CD8-positive, alpha-beta memory T cell (primary cell): ENCODE measurements around the gene HOMER1. TPM values are rescaled to one million over a fixed set of nuclear protein-coding genes. Genes with fewer than 3 reads are reported as not detected.

ENCODE experiments used
- CTCF ChIA-PET: fragments of 350-600 bp; sonication (Branson Sonifier 250); formaldehyde crosslinking; loops from one replicate; lab custom pipeline; 2021; ENCODE audit warnings: antibody characterized with exemption; lab: Charles Lee
- POLR2A ChIA-PET: fragments of 350-600 bp; sonication (Branson Sonifier 250); formaldehyde crosslinking; loops from one replicate; lab custom pipeline; 2021; ENCODE audit warnings: antibody characterized with exemption; lab: Charles Lee
- DNase-seq, 5 donors: peaks; one replicate each; pipeline versions ENCODE4 v3.0.0 to v3.0.0-alpha.2; 2020 to 2022; ENCODE audit warnings: mixed read lengths in 1 of 5
- H3K27ac ChIP-seq: one replicate; pipeline ENCODE4 v1.7.0; 2013; ENCODE audit warnings: low read depth, mild to moderate bottlenecking, low read length, moderate library complexity
- H3K27me3 ChIP-seq: 2 replicates; pipeline ENCODE4 v1.7.0; 2013; ENCODE audit warnings: low read length, mild to moderate bottlenecking; ENCODE audit not compliant: insufficient read depth, poor library complexity, severe bottlenecking
- H3K36me3 ChIP-seq: 2 replicates; pipeline ENCODE4 v1.7.0; 2013; ENCODE audit warnings: mild to moderate bottlenecking, low read length, moderate library complexity; ENCODE audit not compliant: insufficient read depth
- H3K4me1 ChIP-seq: 2 replicates; pipeline ENCODE4 v1.7.0; 2013; ENCODE audit warnings: mild to moderate bottlenecking, low read length, moderate library complexity; ENCODE audit not compliant: insufficient read depth
- H3K4me3 ChIP-seq: 2 replicates; pipeline ENCODE4 v1.7.0; 2013; ENCODE audit warnings: mild to moderate bottlenecking, low read length
- H3K9me3 ChIP-seq: 2 replicates; pipeline ENCODE4 v1.7.0; 2013; ENCODE audit warnings: mild to moderate bottlenecking, low read length
- H3K27ac Mint-ChIP-seq, 8 donors: one replicate each; pipeline ENCODE4 v1.8.0; 2020 to 2021; ENCODE audit warnings: mixed read lengths in 8 of 8, mild to moderate bottlenecking in 6 of 8, inconsistent platforms in 3 of 8, moderate library complexity in 3 of 8
- H3K27me3 Mint-ChIP-seq, 2 donors: one replicate each; pipeline ENCODE4 v1.8.0; 2020 to 2021; ENCODE audit warnings: mixed read lengths in 2 of 2, mild to moderate bottlenecking in 1 of 2, moderate library complexity in 1 of 2
- H3K36me3 Mint-ChIP-seq, 3 donors: one replicate each; pipeline ENCODE4 v1.8.0; 2020 to 2021; ENCODE audit warnings: mixed read lengths in 3 of 3, inconsistent platforms in 1 of 3, mild to moderate bottlenecking in 1 of 3
- H3K4me1 Mint-ChIP-seq, 3 donors: one replicate each; pipeline ENCODE4 v1.8.0; 2020 to 2021; ENCODE audit warnings: mixed read lengths in 3 of 3, inconsistent platforms in 1 of 3, mild to moderate bottlenecking in 1 of 3
- H3K4me3 Mint-ChIP-seq, 7 donors: one replicate each; pipeline ENCODE4 v1.8.0; 2020 to 2021; ENCODE audit warnings: mixed read lengths in 7 of 7, mild to moderate bottlenecking in 6 of 7, moderate library complexity in 4 of 7, inconsistent platforms in 2 of 7
- H3K9me3 Mint-ChIP-seq, 5 donors: one replicate each; pipeline ENCODE4 v1.8.0; 2020 to 2022; ENCODE audit warnings: mixed read lengths in 5 of 5, mild to moderate bottlenecking in 3 of 5, moderate library complexity in 2 of 5, inconsistent platforms in 1 of 5
- polyA plus RNA-seq: library from polyadenylated mRNA; unstranded; fragments of 300-500 nt; fragmentation: Illumina TruSeq; gene quantifications from one replicate; pipeline ENCODE4 v1.2.3, GENCODE V29; 2021
- total RNA-seq, 2 experiments: library from RNA; stranded (reverse); gene quantifications; one replicate each; pipeline ENCODE4 v1.2.3, GENCODE V29; 2021

The HOMER1 gene
- total and polyA plus RNA-seq, 3 experiments from 2014 or later: 4.6 to 11.1 (median 7.3) TPM

GRCh38 chr5:79547982-79548381 is 34.0 kb upstream of the HOMER1 start:
- Histone ChIP-seq H3K27me3 (no peaks in the 10 kb centered on the region), H3K4me1 (no peaks in the 10 kb centered on the region), H3K9me3 (no peaks in the 10 kb centered on the region), H3K4me3 (no peak overlapping the region), H3K27ac (no peak overlapping the region), H3K36me3 (no peaks in the 10 kb centered on the region)
- ChIA-PET POLR2A (no interaction called here), CTCF (no interaction called here)
- H3K9me3 Mint-ChIP-seq: no peaks in the 10 kb centered on the region
- H3K4me3 Mint-ChIP-seq: no peak overlapping the region
- H3K4me1 Mint-ChIP-seq: peaks cover 0 to 3% (median 0%) of the 10 kb centered on the region in 3 donors
- peaks cover 0 to 4% (median 0%) of the 10 kb centered on the region in 3 donors for H3K36me3 Mint-ChIP-seq
- no peak for DNase-seq
- H3K27ac Mint-ChIP-seq: no peak overlapping the region
- H3K27me3 Mint-ChIP-seq: no peaks in the 10 kb centered on the region

- ChIA-PET POLR2A (no interaction called here), CTCF (no interaction called here)
- no peak overlapping the region for H3K4me3 Mint-ChIP-seq
- Histone ChIP-seq H3K4me1 (no peaks in the 10 kb centered on the region), H3K27me3 (no peaks in the 10 kb centered on the region), H3K4me3 (no peak overlapping the region), H3K36me3 (no peaks in the 10 kb centered on the region), H3K9me3 (no peaks in the 10 kb centered on the region), H3K27ac (no peak overlapping the region)
- no peaks in the 10 kb centered on the region for H3K4me1 Mint-ChIP-seq
- no peak overlapping the region for H3K27ac Mint-ChIP-seq
- peaks cover 0 to 4% (median 0%) of the 10 kb centered on the region in 3 donors for H3K36me3 Mint-ChIP-seq
- no peak for DNase-seq
- no peaks in the 10 kb centered on the region for H3K27me3 Mint-ChIP-seq
- no peaks in the 10 kb centered on the region for H3K9me3 Mint-ChIP-seq
Observed at GRCh38 chr5:79547429-79547822, 33.5 kb upstream of the HOMER1 start.

- H3K27ac Mint-ChIP-seq: peak overlapping the region in 1 of 8 donors; percentile 34
- H3K36me3 ChIP-seq: no peaks in the 10 kb centered on the region
- H3K36me3 Mint-ChIP-seq: peaks cover 0 to 3% (median 0%) of the 10 kb centered on the region in 3 donors
- no peak overlapping the region for H3K4me3 ChIP-seq
- H3K4me1 ChIP-seq: no peaks in the 10 kb centered on the region
- ChIA-PET CTCF (no interaction called here), POLR2A (no interaction called here)
- H3K27me3 ChIP-seq: no peaks in the 10 kb centered on the region
- no peak overlapping the region for H3K4me3 Mint-ChIP-seq
- no peaks in the 10 kb centered on the region for H3K4me1 Mint-ChIP-seq
- H3K9me3 Mint-ChIP-seq: no peaks in the 10 kb centered on the region
- no peaks in the 10 kb centered on the region for H3K9me3 ChIP-seq
- no peak for DNase-seq
- no peak overlapping the region for H3K27ac ChIP-seq
- H3K27me3 Mint-ChIP-seq: no peaks in the 10 kb centered on the region
Observed at GRCh38 chr5:79546782-79547428, 33.0 kb upstream of the HOMER1 start.

GRCh38 chr5:79544131-79544530 is 30.2 kb upstream of the HOMER1 start:
- Mint-ChIP-seq H3K9me3 (no peaks in the 10 kb centered on the region), H3K27me3 (peaks cover 0 to 2% of the 10 kb centered on the region in 2 donors), H3K4me3 (no peak overlapping the region), H3K36me3 (no peaks in the 10 kb centered on the region), H3K4me1 (no peaks in the 10 kb centered on the region), H3K27ac (no peak overlapping the region)
- Histone ChIP-seq H3K9me3 (no peaks in the 10 kb centered on the region), H3K4me1 (no peaks in the 10 kb centered on the region), H3K36me3 (no peaks in the 10 kb centered on the region), H3K27ac (no peak overlapping the region), H3K27me3 (no peaks in the 10 kb centered on the region), H3K4me3 (no peak overlapping the region)
- DNase-seq: no peak
- CTCF ChIA-PET: no interaction called here
- POLR2A ChIA-PET: no interaction called here

GRCh38 chr5:79540939-79541338 is 27.0 kb upstream of the HOMER1 start:
- Histone ChIP-seq H3K27ac (no peak overlapping the region), H3K27me3 (no peaks in the 10 kb centered on the region), H3K4me3 (no peak overlapping the region), H3K9me3 (no peaks in the 10 kb centered on the region), H3K4me1 (no peaks in the 10 kb centered on the region), H3K36me3 (no peaks in the 10 kb centered on the region)
- no peaks in the 10 kb centered on the region for H3K4me1 Mint-ChIP-seq
- H3K36me3 Mint-ChIP-seq: no peaks in the 10 kb centered on the region
- H3K4me3 Mint-ChIP-seq: no peak overlapping the region
- no peaks in the 10 kb centered on the region for H3K9me3 Mint-ChIP-seq
- H3K27me3 Mint-ChIP-seq: peaks cover 0 to 12% of the 10 kb centered on the region in 2 donors
- CTCF ChIA-PET: no interaction called here
- H3K27ac Mint-ChIP-seq: no peak overlapping the region
- no peak for DNase-seq
- POLR2A ChIA-PET: no interaction called here

GRCh38 chr5:79536193-79536906 is 22.4 kb upstream of the HOMER1 start:
- no peaks in the 10 kb centered on the region for H3K36me3 Mint-ChIP-seq
- POLR2A ChIA-PET: no interaction called here
- Histone ChIP-seq H3K27me3 (no peaks in the 10 kb centered on the region), H3K4me3 (no peak overlapping the region), H3K4me1 (no peaks in the 10 kb centered on the region), H3K27ac (no peak overlapping the region), H3K36me3 (no peaks in the 10 kb centered on the region), H3K9me3 (no peaks in the 10 kb centered on the region)
- H3K4me3 Mint-ChIP-seq: no peak overlapping the region
- H3K27me3 Mint-ChIP-seq: peaks cover 0 to 16% of the 10 kb centered on the region in 2 donors
- H3K4me1 Mint-ChIP-seq: no peaks in the 10 kb centered on the region
- peak overlapping the region in 1 of 8 donors; percentile 31 for H3K27ac Mint-ChIP-seq
- no peak for DNase-seq
- CTCF ChIA-PET: no interaction called here
- no peaks in the 10 kb centered on the region for H3K9me3 Mint-ChIP-seq

- H3K4me1 ChIP-seq: no peaks in the 10 kb centered on the region
- DNase-seq: no peak
- H3K27ac Mint-ChIP-seq: no peak overlapping the region
- peaks cover 0 to 19% of the 10 kb centered on the region in 2 donors for H3K27me3 Mint-ChIP-seq
- H3K9me3 ChIP-seq: no peaks in the 10 kb centered on the region
- ChIA-PET POLR2A (no interaction called here), CTCF (no interaction called here)
- no peak overlapping the region for H3K27ac ChIP-seq
- no peak overlapping the region for H3K4me3 ChIP-seq
- no peaks in the 10 kb centered on the region for H3K36me3 Mint-ChIP-seq
- H3K4me3 Mint-ChIP-seq: no peak overlapping the region
- no peaks in the 10 kb centered on the region for H3K27me3 ChIP-seq
- no peaks in the 10 kb centered on the region for H3K4me1 Mint-ChIP-seq
- H3K36me3 ChIP-seq: no peaks in the 10 kb centered on the region
- H3K9me3 Mint-ChIP-seq: no peaks in the 10 kb centered on the region
Observed at GRCh38 chr5:79535477-79536192, 21.7 kb upstream of the HOMER1 start.

GRCh38 chr5:79529110-79529509 is 15.2 kb upstream of the HOMER1 start:
- ChIA-PET POLR2A (no interaction called here), CTCF (no interaction called here)
- Histone ChIP-seq H3K27me3 (no peaks in the 10 kb centered on the region), H3K36me3 (no peaks in the 10 kb centered on the region), H3K4me3 (no peak overlapping the region), H3K9me3 (no peaks in the 10 kb centered on the region), H3K27ac (no peak overlapping the region), H3K4me1 (no peaks in the 10 kb centered on the region)
- no peak for DNase-seq
- Mint-ChIP-seq H3K27me3 (peaks cover 15 to 23% of the 10 kb centered on the region in 2 donors), H3K27ac (no peak overlapping the region), H3K4me3 (no peak overlapping the region), H3K36me3 (peaks cover 0 to 10% (median 0%) of the 10 kb centered on the region in 3 donors), H3K9me3 (peaks cover 6 to 13% (median 10%) of the 10 kb centered on the region in 5 donors), H3K4me1 (no peaks in the 10 kb centered on the region)
